Nasal cavity respiratory epithelium epithelial cell of viscerocranial mucosa (primary cell): Measurements from ENCODE around the gene ANGPTL3. TPM values are rescaled to one million over a fixed set of nuclear protein-coding genes. Genes with fewer than 3 reads are reported as not detected.

Source experiments
- total RNA-seq: library from RNA; depleted of rRNA; stranded (reverse); fragments of >200 nt; gene quantifications from 2 replicates; pipeline ENCODE4 v1.2.3, GENCODE V29; 2014

The ANGPTL3 gene
- total RNA-seq = not detected in 2 replicates

GRCh38 chr1:62597281-62597680 is at the start of gene ANGPTL3:
Gene ANGPTL3, plus strand, starts transcription at chr1:62597520. Its CDS starts 47 bp downstream, at chr1:62597567.

Other genes with a start within 250 kb of the ANGPTL3 start
- 26.3 and 38.6 TPM in 2 replicates for gene USP1, start 160.5 kb upstream of the ANGPTL3 start, total RNA-seq
- 29.0 and 78.2 TPM in 2 replicates for gene DOCK7, start 90.9 kb downstream of the ANGPTL3 start, total RNA-seq
- 5.5 and 8.0 TPM in 2 replicates for gene ATG4C, start 186.6 kb downstream of the ANGPTL3 start, total RNA-seq